ENCODE data around the gene LRCH2. TPM values are rescaled to one million over a fixed set of nuclear protein-coding genes. Genes with fewer than 3 reads are reported as not detected.
"Not testable (repeated sequence)": the region's sequence is repeated elsewhere in the genome, so short reads cannot be mapped to it uniquely, and the experiment has no call there.

LRCH2 gene
- total RNA-seq, 2 experiments from 2014 or later: not detected

GRCh38 chrX:115251458-115252233 is 17.8 kb upstream of the LRCH2 start:
- Mint-ChIP-seq H3K9me3 (ENCODE audit: low read depth) (no peaks in the 10 kb centered on the region), H3K36me3 (ENCODE audit: low read depth) (no peaks in the 10 kb centered on the region), H3K4me1 (no peaks in the 10 kb centered on the region), H3K27me3 (no peaks in the 10 kb centered on the region), H3K4me3 (no peak overlapping the region), H3K27ac (no peak overlapping the region)
- no peak for ATAC-seq
- no peak for DNase-seq
- ChIA-PET POLR2A (no interaction called here), CTCF (no interaction called here)
- intact Hi-C loops (cut with DNase I, micrococcal nuclease): no loop called here

GRCh38 chrX:115237056-115237455 is 3.2 kb upstream of the LRCH2 start:
- Mint-ChIP-seq H3K4me3 (no peak overlapping the region), H3K4me1 (peaks cover 4% of the 10 kb centered on the region), H3K27me3 (peaks cover 7% of the 10 kb centered on the region), H3K27ac (no peak overlapping the region), H3K9me3 (ENCODE audit: low read depth) (no peaks in the 10 kb centered on the region), H3K36me3 (ENCODE audit: low read depth) (no peaks in the 10 kb centered on the region)
- ATAC-seq (no peak), DNase-seq (no peak)
- POLR2A ChIA-PET: no interaction called here
- CTCF ChIA-PET: no interaction called here
- intact Hi-C loops (cut with DNase I, micrococcal nuclease): no loop called here

GRCh38 chrX:115236560-115236959 is 2.7 kb upstream of the LRCH2 start:
- intact Hi-C loops (cut with DNase I, micrococcal nuclease): no loop called here
- Mint-ChIP-seq H3K4me1 (peaks cover 4% of the 10 kb centered on the region), H3K27ac (no peak overlapping the region), H3K27me3 (peaks cover 9% of the 10 kb centered on the region), H3K4me3 (no peak overlapping the region), H3K36me3 (ENCODE audit: low read depth) (no peaks in the 10 kb centered on the region), H3K9me3 (ENCODE audit: low read depth) (no peaks in the 10 kb centered on the region)
- ChIA-PET POLR2A (no interaction called here), CTCF (no interaction called here)
- no peak for DNase-seq
- ATAC-seq: no peak

- POLR2A ChIA-PET: no interaction called here
- Mint-ChIP-seq H3K4me1 (peaks cover 4% of the 10 kb centered on the region), H3K4me3 (no peak overlapping the region), H3K9me3 (ENCODE audit: low read depth) (no peaks in the 10 kb centered on the region), H3K36me3 (ENCODE audit: low read depth) (no peaks in the 10 kb centered on the region), H3K27ac (no peak overlapping the region), H3K27me3 (peaks cover 12% of the 10 kb centered on the region)
- ATAC-seq: no peak
- CTCF ChIA-PET: no interaction called here
- DNase-seq: no peak
- intact Hi-C loops (cut with DNase I, micrococcal nuclease): no loop called here
Measured at GRCh38 chrX:115234461-115234860, 565 bp upstream of the LRCH2 start.

GRCh38 chrX:115232933-115233496 is 881 bp downstream of the LRCH2 start:
- ChIA-PET CTCF (no interaction called here), POLR2A (no interaction called here)
- H3K27ac Mint-ChIP-seq: no peak overlapping the region
- H3K4me3 Mint-ChIP-seq: no peak overlapping the region
- intact Hi-C loops (cut with DNase I, micrococcal nuclease): no loop called here
- H3K4me1 Mint-ChIP-seq: peaks cover 4% of the 10 kb centered on the region
- DNase-seq: no peak
- ATAC-seq: no peak
- no peaks in the 10 kb centered on the region for H3K36me3 Mint-ChIP-seq (ENCODE audit: low read depth)
- H3K9me3 Mint-ChIP-seq (ENCODE audit: low read depth): no peaks in the 10 kb centered on the region
- H3K27me3 Mint-ChIP-seq: peaks cover 12% of the 10 kb centered on the region

- no peak overlapping the region for H3K4me3 Mint-ChIP-seq
Measured at GRCh38 chrX:115229337-115230003, 4.4 kb downstream of the LRCH2 start.

GRCh38 chrX:115226929-115227328 is 7.0 kb downstream of the LRCH2 start:
- Mint-ChIP-seq H3K36me3 (ENCODE audit: low read depth) (no peaks in the 10 kb centered on the region), H3K27me3 (peaks cover 4% of the 10 kb centered on the region), H3K27ac (no peak overlapping the region), H3K4me1 (no peaks in the 10 kb centered on the region), H3K9me3 (ENCODE audit: low read depth) (no peaks in the 10 kb centered on the region), H3K4me3 (no peak overlapping the region)
- ATAC-seq (no peak), DNase-seq (no peak)
- intact Hi-C loops (cut with DNase I, micrococcal nuclease): loop anchor here in 1 of 2 experiments (10.0 kb wide), 1 partner anchor 418 kb away; no protein-coding TSS in a partner anchor
- ChIA-PET POLR2A (no interaction called here), CTCF (no interaction called here)

More at GRCh38 chrX:115229337-115230003, 4.4 kb downstream of the LRCH2 start:
- POLR2A ChIA-PET: no interaction called here
- ATAC-seq: no peak
- no peak overlapping the region for H3K27ac Mint-ChIP-seq
- CTCF ChIA-PET: no interaction called here
- H3K27me3 Mint-ChIP-seq: peaks cover 12% of the 10 kb centered on the region
- DNase-seq: no peak
- H3K9me3 Mint-ChIP-seq (ENCODE audit: low read depth): no peaks in the 10 kb centered on the region
- intact Hi-C loops (cut with DNase I, micrococcal nuclease): loop anchor here in 1 of 2 experiments (10.0 kb wide), 1 partner anchor 415 kb away; no protein-coding TSS in a partner anchor
- H3K4me1 Mint-ChIP-seq: peaks cover 4% of the 10 kb centered on the region
- H3K36me3 Mint-ChIP-seq (ENCODE audit: low read depth): no peaks in the 10 kb centered on the region

- POLR2A ChIA-PET; CTCF ChIA-PET; H3K9me3 Mint-ChIP-seq (ENCODE audit: low read depth); intact Hi-C loops (cut with DNase I, micrococcal nuclease); ATAC-seq; H3K4me3 Mint-ChIP-seq; H3K4me1 Mint-ChIP-seq; H3K36me3 Mint-ChIP-seq (ENCODE audit: low read depth); H3K27me3 Mint-ChIP-seq; H3K27ac Mint-ChIP-seq; DNase-seq: not testable (repeated sequence)
Measured at GRCh38 chrX:115217346-115217745, 16.6 kb downstream of the LRCH2 start.

GRCh38 chrX:115214605-115215004 is 19.3 kb downstream of the LRCH2 start:
- no peak for ATAC-seq
- CTCF ChIA-PET: no interaction called here
- DNase-seq: no peak
- Mint-ChIP-seq H3K36me3 (ENCODE audit: low read depth) (no peaks in the 10 kb centered on the region), H3K27ac (no peak overlapping the region), H3K9me3 (ENCODE audit: low read depth) (peaks cover 1% of the 10 kb centered on the region), H3K27me3 (no peaks in the 10 kb centered on the region), H3K4me3 (no peak overlapping the region), H3K4me1 (no peaks in the 10 kb centered on the region)
- POLR2A ChIA-PET: no interaction called here
- intact Hi-C loops (cut with DNase I, micrococcal nuclease): no loop called here

GRCh38 chrX:115214151-115214550 is 19.7 kb downstream of the LRCH2 start:
- intact Hi-C loops (cut with DNase I, micrococcal nuclease): no loop called here
- H3K27me3 Mint-ChIP-seq: no peaks in the 10 kb centered on the region
- peaks cover 2% of the 10 kb centered on the region for H3K9me3 Mint-ChIP-seq (ENCODE audit: low read depth)
- POLR2A ChIA-PET: no interaction called here
- H3K36me3 Mint-ChIP-seq (ENCODE audit: low read depth): no peaks in the 10 kb centered on the region
- H3K4me1 Mint-ChIP-seq: no peaks in the 10 kb centered on the region
- H3K4me3 Mint-ChIP-seq: no peak overlapping the region
- H3K27ac Mint-ChIP-seq: no peak overlapping the region
- CTCF ChIA-PET: no interaction called here
- DNase-seq: no peak
- ATAC-seq: no peak

GRCh38 chrX:115209547-115209946 is 24.3 kb downstream of the LRCH2 start:
- ATAC-seq; POLR2A ChIA-PET; CTCF ChIA-PET; H3K27me3 Mint-ChIP-seq; H3K9me3 Mint-ChIP-seq (ENCODE audit: low read depth); H3K36me3 Mint-ChIP-seq (ENCODE audit: low read depth); H3K4me3 Mint-ChIP-seq; intact Hi-C loops (cut with DNase I, micrococcal nuclease); H3K4me1 Mint-ChIP-seq; DNase-seq; H3K27ac Mint-ChIP-seq: not testable (repeated sequence)

GRCh38 chrX:115204040-115204439 is 29.9 kb downstream of the LRCH2 start:
- H3K9me3 Mint-ChIP-seq (ENCODE audit: low read depth): peaks cover 9% of the 10 kb centered on the region
- ChIA-PET POLR2A (no interaction called here), CTCF (no interaction called here)
- no peak overlapping the region for H3K27ac Mint-ChIP-seq
- H3K36me3 Mint-ChIP-seq (ENCODE audit: low read depth): no peaks in the 10 kb centered on the region
- H3K4me3 Mint-ChIP-seq: no peak overlapping the region
- no peaks in the 10 kb centered on the region for H3K27me3 Mint-ChIP-seq
- DNase-seq (no peak), ATAC-seq (no peak)
- no peaks in the 10 kb centered on the region for H3K4me1 Mint-ChIP-seq
- intact Hi-C loops (cut with DNase I, micrococcal nuclease): no loop called here

Data from activated CD4-positive, alpha-beta T cell treated with anti-CD3 and anti-CD28 coated beads for 36 hours (primary cell).